ENCODE data around the gene SGMS1.

GRCh38 chr10:50387732-50388073, 236.1 kb downstream of the SGMS1 start:
- no peak for TF ChIP-seq POLR2AphosphoS5 (IDR thresholded peaks at IDR 0.05; ENCODE audit: low read depth, low read length)
- no peak for TF ChIP-seq SIN3A (IDR thresholded peaks at IDR 0.05; ENCODE audit: borderline replicate concordance, insufficient read depth, low read length)
